WTC11 (cell line): Measurements from ENCODE around the gene ANGEL1. TPM values are rescaled to one million over a fixed set of nuclear protein-coding genes. Genes with fewer than 3 reads are reported as not detected.

Experiments
- ATAC-seq: fragments of 200-7000 bp; cut with Tn5 transposase; 2 replicates; pipeline ENCODE4 v1.10.0; 2021; ENCODE audit warnings: mild to moderate bottlenecking, moderate library complexity
- CTCF ChIA-PET: fragments of 300-600 bp; sonication (Branson Sonifier 250); formaldehyde crosslinking; loops from one replicate; lab custom pipeline; 2021; ENCODE audit warnings: antibody characterized with exemption; lab: Charles Lee
- POLR2A ChIA-PET: fragments of 350-600 bp; sonication (Branson Sonifier 250); formaldehyde crosslinking; loops from one replicate; lab custom pipeline; 2021; ENCODE audit warnings: antibody characterized with exemption; lab: Charles Lee
- DNase-seq: peaks from one replicate; pipeline ENCODE4 v3.0.0; 2021; ENCODE audit warnings: low spot score
- H3K27ac Mint-ChIP-seq: 2 replicates; pipeline ENCODE4 v1.8.0; 2021; ENCODE audit warnings: mixed read lengths
- H3K27me3 Mint-ChIP-seq: 2 replicates; pipeline ENCODE4 v1.8.0; 2021; ENCODE audit warnings: low read depth, mild to moderate bottlenecking, moderate library complexity, mixed read lengths
- H3K36me3 Mint-ChIP-seq: 2 replicates; pipeline ENCODE4 v1.8.0; 2021; ENCODE audit warnings: mixed read lengths
- H3K4me1 Mint-ChIP-seq: 2 replicates; pipeline ENCODE4 v1.8.0; 2022; ENCODE audit warnings: mixed read lengths
- H3K4me3 Mint-ChIP-seq: 2 replicates; pipeline ENCODE4 v1.8.0; 2021; ENCODE audit warnings: mild to moderate bottlenecking, moderate library complexity, mixed read lengths
- H3K9me3 Mint-ChIP-seq: 2 replicates; pipeline ENCODE4 v1.8.0; 2021; ENCODE audit warnings: mixed read lengths
- CBFB ChIP-seq: sonication (generic); formaldehyde crosslinking; IDR thresholded peaks from 2 replicates; pipeline ENCODE4 v1.8.1; 2022; ENCODE audit warnings: mild to moderate bottlenecking, low read depth, missing genetic modification reagents
- EMX1 ChIP-seq: fragments of 250-450 bp; sonication (Bioruptor Pico); IDR thresholded peaks from 2 replicates; pipeline ENCODE4 v1.8.0; 2021; ENCODE audit warnings: mild to moderate bottlenecking
- FOXK1 ChIP-seq: sonication (generic); formaldehyde crosslinking; IDR thresholded peaks from 2 replicates; pipeline ENCODE4 v1.8.0; 2022; ENCODE audit warnings: mild to moderate bottlenecking, moderate library complexity, missing genetic modification reagents
- GRHL2 ChIP-seq: fragments of 250-450 bp; sonication (Bioruptor Pico); IDR thresholded peaks from 2 replicates; pipeline ENCODE4 v1.8.0; 2022; ENCODE audit warnings: mild to moderate bottlenecking, moderate library complexity; ENCODE audit not compliant: insufficient replicate concordance, severe bottlenecking
- JUN ChIP-seq: sonication (generic); formaldehyde crosslinking; IDR thresholded peaks from 2 replicates; pipeline ENCODE4 v1.8.0; 2023; ENCODE audit warnings: mild to moderate bottlenecking, missing genetic modification reagents
- NFYB ChIP-seq: sonication (generic); formaldehyde crosslinking; conservative IDR thresholded peaks from 2 replicates; pipeline ENCODE4 v1.8.0; 2022; ENCODE audit warnings: low read depth, missing genetic modification reagents
- NR2C2 ChIP-seq: sonication (generic); formaldehyde crosslinking; IDR thresholded peaks from 2 replicates; pipeline ENCODE4 v1.8.0; 2022; ENCODE audit warnings: mild to moderate bottlenecking, missing genetic modification reagents
- NR3C1 ChIP-seq: sonication (generic); formaldehyde crosslinking; conservative IDR thresholded peaks from 2 replicates; pipeline ENCODE4 v1.8.1; 2023; ENCODE audit warnings: low read depth, mild to moderate bottlenecking, missing genetic modification reagents
- TEAD4 ChIP-seq: sonication (generic); formaldehyde crosslinking; IDR thresholded peaks from 2 replicates; pipeline ENCODE4 v1.8.0; 2022; ENCODE audit warnings: mild to moderate bottlenecking, missing genetic modification reagents
- ZNF263 ChIP-seq: sonication (generic); formaldehyde crosslinking; IDR thresholded peaks from 2 replicates; pipeline ENCODE4 v1.8.1; 2022; ENCODE audit warnings: low read depth, mild to moderate bottlenecking, moderate library complexity, missing genetic modification reagents
- total RNA-seq: library from RNA; stranded (reverse); gene quantifications from 3 replicates; pipeline ENCODE4 v1.2.3, GENCODE V29; 2021
- TF ChIP-seq, protein P1 (sequence below): sonication (generic); formaldehyde crosslinking; IDR thresholded peaks from 2 replicates; pipeline ENCODE4 v1.8.1; 2022; ENCODE audit warnings: missing genetic modification reagents, borderline replicate concordance
- TF ChIP-seq, protein P2 (sequence below): fragments of 250-450 bp; sonication (Bioruptor Pico); IDR thresholded peaks from 2 replicates; pipeline ENCODE4 v1.8.0; 2021; ENCODE audit warnings: mild to moderate bottlenecking
- TF ChIP-seq, protein P3 (sequence below): sonication (generic); formaldehyde crosslinking; IDR thresholded peaks from 2 replicates; pipeline ENCODE4 v1.8.1; 2023; ENCODE audit warnings: mild to moderate bottlenecking, missing genetic modification reagents
- TF ChIP-seq, protein P4 (sequence below): sonication (generic); formaldehyde crosslinking; IDR thresholded peaks from 2 replicates; pipeline ENCODE4 v1.8.1; 2022; ENCODE audit warnings: mild to moderate bottlenecking, moderate library complexity, missing genetic modification reagents
- TF ChIP-seq, protein P5 (sequence below): fragments of 200-600 bp; IDR thresholded peaks from 2 replicates; pipeline ENCODE4 v1.8.0; 2022; ENCODE audit warnings: antibody characterized with exemption
- TF ChIP-seq, protein P6 (sequence below): fragments of 250-450 bp; sonication (Bioruptor Pico); IDR thresholded peaks from 2 replicates; pipeline ENCODE4 v1.9.0; 2021; ENCODE audit warnings: moderate library complexity, mild to moderate bottlenecking, inconsistent platforms, borderline replicate concordance
- TF ChIP-seq, protein P7 (sequence below): sonication (generic); formaldehyde crosslinking; IDR thresholded peaks from 2 replicates; pipeline ENCODE4 v1.8.0; 2023; ENCODE audit warnings: mild to moderate bottlenecking, missing genetic modification reagents
- TF ChIP-seq, protein P8 (sequence below): fragments of 250-450 bp; sonication (Bioruptor Pico); conservative IDR thresholded peaks from 2 replicates; pipeline ENCODE4 v1.9.0; 2021; ENCODE audit warnings: mild to moderate bottlenecking
- TF ChIP-seq, protein P9 (sequence below): sonication (generic); formaldehyde crosslinking; IDR thresholded peaks from 2 replicates; pipeline ENCODE4 v1.8.0; 2022; ENCODE audit warnings: mild to moderate bottlenecking, missing genetic modification reagents

ANGEL1 gene
- total RNA-seq, 1 experiment from 2014 or later, result 29.7 TPM

DNA sequence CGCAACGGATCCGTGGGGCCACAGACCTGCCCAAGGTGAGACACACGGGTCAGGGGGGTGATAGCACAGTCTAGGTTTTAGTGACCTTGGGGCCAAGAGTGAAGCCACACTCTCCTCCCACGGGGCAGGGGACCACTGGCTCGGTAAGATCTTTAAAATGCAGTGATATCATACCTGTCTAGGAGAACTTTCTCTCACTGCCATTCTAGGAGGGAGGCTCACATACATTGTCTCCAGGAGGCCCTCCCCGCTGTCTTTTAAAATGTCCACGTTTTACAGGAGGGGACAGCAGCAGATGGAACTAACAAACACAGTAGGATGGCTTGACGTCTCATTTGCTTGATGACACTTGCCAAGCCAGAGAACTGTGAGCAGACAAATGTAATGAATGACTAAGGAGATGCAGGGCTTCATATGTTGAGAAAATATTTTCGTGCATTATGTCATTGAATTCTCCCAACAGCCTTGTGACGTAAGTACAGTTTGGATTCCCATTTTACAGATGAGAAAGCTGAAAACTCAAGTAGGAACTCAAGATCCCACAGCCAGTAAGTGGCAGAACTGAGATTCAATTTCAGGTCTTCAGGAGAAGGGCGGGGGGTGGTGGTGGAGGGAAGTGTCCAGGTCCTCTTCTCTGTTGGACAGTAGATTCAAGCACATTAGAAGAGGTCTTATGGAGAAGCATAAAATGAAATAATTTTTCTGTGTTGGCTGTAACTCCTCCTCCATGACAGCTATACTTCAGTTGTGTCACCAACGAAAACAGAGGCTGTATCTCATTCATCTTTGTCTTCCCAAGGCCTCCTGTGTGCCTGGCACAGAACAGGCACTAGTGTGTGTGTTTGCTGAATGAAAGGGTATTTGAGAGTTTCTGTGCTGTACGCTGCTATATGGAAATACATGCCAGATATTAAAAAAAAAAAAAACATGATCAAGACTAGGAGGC lies 49.3 kb downstream of the ANGEL1 start (continued):
- TF ChIP-seq, protein P1, sequence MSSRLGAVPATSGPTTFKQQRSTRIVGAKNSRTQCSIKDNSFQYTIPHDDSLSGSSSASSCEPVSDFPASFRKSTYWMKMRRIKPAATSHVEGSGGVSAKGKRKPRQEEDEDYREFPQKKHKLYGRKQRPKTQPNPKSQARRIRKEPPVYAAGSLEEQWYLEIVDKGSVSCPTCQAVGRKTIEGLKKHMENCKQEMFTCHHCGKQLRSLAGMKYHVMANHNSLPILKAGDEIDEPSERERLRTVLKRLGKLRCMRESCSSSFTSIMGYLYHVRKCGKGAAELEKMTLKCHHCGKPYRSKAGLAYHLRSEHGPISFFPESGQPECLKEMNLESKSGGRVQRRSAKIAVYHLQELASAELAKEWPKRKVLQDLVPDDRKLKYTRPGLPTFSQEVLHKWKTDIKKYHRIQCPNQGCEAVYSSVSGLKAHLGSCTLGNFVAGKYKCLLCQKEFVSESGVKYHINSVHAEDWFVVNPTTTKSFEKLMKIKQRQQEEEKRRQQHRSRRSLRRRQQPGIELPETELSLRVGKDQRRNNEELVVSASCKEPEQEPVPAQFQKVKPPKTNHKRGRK (CRISPR knock-in tag), result no peak
- TF ChIP-seq, protein P2, sequence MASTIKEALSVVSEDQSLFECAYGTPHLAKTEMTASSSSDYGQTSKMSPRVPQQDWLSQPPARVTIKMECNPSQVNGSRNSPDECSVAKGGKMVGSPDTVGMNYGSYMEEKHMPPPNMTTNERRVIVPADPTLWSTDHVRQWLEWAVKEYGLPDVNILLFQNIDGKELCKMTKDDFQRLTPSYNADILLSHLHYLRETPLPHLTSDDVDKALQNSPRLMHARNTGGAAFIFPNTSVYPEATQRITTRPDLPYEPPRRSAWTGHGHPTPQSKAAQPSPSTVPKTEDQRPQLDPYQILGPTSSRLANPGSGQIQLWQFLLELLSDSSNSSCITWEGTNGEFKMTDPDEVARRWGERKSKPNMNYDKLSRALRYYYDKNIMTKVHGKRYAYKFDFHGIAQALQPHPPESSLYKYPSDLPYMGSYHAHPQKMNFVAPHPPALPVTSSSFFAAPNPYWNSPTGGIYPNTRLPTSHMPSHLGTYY (CRISPR knock-in tag), result no peak
- TF ChIP-seq TEAD4, result no peak
- TF ChIP-seq, protein P3, sequence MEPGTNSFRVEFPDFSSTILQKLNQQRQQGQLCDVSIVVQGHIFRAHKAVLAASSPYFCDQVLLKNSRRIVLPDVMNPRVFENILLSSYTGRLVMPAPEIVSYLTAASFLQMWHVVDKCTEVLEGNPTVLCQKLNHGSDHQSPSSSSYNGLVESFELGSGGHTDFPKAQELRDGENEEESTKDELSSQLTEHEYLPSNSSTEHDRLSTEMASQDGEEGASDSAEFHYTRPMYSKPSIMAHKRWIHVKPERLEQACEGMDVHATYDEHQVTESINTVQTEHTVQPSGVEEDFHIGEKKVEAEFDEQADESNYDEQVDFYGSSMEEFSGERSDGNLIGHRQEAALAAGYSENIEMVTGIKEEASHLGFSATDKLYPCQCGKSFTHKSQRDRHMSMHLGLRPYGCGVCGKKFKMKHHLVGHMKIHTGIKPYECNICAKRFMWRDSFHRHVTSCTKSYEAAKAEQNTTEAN (CRISPR knock-in tag), result no peak
- TF ChIP-seq JUN (CRISPR knock-in tag), result no peak
- TF ChIP-seq EMX1 (CRISPR knock-in tag), result no peak
- no peak for TF ChIP-seq CBFB (CRISPR knock-in tag)
- no peak for TF ChIP-seq NR2C2 (CRISPR knock-in tag)
- TF ChIP-seq, protein P4, sequence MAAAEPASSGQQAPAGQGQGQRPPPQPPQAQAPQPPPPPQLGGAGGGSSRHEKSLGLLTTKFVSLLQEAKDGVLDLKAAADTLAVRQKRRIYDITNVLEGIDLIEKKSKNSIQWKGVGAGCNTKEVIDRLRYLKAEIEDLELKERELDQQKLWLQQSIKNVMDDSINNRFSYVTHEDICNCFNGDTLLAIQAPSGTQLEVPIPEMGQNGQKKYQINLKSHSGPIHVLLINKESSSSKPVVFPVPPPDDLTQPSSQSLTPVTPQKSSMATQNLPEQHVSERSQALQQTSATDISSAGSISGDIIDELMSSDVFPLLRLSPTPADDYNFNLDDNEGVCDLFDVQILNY (CRISPR knock-in tag), result no peak
- TF ChIP-seq, protein P5, sequence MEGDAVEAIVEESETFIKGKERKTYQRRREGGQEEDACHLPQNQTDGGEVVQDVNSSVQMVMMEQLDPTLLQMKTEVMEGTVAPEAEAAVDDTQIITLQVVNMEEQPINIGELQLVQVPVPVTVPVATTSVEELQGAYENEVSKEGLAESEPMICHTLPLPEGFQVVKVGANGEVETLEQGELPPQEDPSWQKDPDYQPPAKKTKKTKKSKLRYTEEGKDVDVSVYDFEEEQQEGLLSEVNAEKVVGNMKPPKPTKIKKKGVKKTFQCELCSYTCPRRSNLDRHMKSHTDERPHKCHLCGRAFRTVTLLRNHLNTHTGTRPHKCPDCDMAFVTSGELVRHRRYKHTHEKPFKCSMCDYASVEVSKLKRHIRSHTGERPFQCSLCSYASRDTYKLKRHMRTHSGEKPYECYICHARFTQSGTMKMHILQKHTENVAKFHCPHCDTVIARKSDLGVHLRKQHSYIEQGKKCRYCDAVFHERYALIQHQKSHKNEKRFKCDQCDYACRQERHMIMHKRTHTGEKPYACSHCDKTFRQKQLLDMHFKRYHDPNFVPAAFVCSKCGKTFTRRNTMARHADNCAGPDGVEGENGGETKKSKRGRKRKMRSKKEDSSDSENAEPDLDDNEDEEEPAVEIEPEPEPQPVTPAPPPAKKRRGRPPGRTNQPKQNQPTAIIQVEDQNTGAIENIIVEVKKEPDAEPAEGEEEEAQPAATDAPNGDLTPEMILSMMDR, result no peak
- no peak for TF ChIP-seq FOXK1

DNA sequence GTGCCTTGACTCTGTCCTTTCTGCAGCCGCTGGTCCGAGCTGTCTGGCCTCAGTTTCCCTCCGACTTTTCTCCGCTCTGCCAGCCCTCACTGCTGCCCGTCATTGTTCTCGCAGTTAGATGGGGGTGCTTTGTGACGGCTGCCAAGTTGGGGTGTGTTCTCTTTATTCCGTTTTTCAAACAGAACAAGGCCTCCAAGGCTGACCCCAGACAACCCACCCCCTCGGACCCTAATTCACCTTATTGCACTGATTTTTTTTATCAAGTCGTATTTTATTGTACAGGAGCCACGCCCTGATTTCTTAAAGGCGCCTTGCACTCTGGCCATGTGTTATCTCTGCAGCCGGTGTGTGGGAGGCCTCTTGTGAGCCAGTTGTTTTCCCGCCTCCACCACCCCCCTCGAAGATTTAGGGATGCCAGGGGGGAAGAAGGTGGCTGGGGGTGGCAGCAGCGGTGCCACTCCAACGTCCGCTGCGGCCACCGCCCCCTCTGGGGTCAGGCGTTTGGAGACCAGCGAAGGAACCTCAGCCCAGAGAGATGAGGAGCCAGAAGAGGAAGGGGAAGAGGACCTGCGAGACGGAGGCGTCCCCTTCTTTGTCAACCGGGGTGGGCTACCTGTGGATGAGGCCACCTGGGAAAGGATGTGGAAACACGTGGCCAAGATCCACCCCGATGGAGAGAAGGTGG lies 50.1 kb downstream of the ANGEL1 start:
- H3K9me3 Mint-ChIP-seq, result no peaks in the 10 kb centered on the region
- H3K27ac Mint-ChIP-seq, result no peak overlapping the region
- peaks cover 78% of the 10 kb centered on the region for H3K27me3 Mint-ChIP-seq
- peak overlapping the region; percentile 80 for H3K4me3 Mint-ChIP-seq
- ChIA-PET CTCF (no interaction called here), POLR2A (no interaction called here)
- H3K4me1 Mint-ChIP-seq, result peaks cover 19% of the 10 kb centered on the region
- no peak for DNase-seq
- no peak for ATAC-seq
- H3K36me3 Mint-ChIP-seq, result no peaks in the 10 kb centered on the region
- TF ChIP-seq NR3C1 (CRISPR knock-in tag) (no peak), GRHL2 (no peak), NR2C2 (CRISPR knock-in tag) (no peak), ZNF263 (no peak), TEAD4 (no peak), NFYB (no peak)
- TF ChIP-seq, protein P6, sequence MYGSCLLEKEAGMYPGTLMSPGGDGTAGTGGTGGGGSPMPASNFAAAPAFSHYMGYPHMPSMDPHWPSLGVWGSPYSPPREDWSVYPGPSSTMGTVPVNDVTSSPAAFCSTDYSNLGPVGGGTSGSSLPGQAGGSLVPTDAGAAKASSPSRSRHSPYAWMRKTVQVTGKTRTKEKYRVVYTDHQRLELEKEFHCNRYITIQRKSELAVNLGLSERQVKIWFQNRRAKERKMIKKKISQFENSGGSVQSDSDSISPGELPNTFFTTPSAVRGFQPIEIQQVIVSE (CRISPR knock-in tag), result no peak
- TF ChIP-seq, protein P7, sequence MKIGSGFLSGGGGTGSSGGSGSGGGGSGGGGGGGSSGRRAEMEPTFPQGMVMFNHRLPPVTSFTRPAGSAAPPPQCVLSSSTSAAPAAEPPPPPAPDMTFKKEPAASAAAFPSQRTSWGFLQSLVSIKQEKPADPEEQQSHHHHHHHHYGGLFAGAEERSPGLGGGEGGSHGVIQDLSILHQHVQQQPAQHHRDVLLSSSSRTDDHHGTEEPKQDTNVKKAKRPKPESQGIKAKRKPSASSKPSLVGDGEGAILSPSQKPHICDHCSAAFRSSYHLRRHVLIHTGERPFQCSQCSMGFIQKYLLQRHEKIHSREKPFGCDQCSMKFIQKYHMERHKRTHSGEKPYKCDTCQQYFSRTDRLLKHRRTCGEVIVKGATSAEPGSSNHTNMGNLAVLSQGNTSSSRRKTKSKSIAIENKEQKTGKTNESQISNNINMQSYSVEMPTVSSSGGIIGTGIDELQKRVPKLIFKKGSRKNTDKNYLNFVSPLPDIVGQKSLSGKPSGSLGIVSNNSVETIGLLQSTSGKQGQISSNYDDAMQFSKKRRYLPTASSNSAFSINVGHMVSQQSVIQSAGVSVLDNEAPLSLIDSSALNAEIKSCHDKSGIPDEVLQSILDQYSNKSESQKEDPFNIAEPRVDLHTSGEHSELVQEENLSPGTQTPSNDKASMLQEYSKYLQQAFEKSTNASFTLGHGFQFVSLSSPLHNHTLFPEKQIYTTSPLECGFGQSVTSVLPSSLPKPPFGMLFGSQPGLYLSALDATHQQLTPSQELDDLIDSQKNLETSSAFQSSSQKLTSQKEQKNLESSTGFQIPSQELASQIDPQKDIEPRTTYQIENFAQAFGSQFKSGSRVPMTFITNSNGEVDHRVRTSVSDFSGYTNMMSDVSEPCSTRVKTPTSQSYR, result no peak
- TF ChIP-seq, protein P8, sequence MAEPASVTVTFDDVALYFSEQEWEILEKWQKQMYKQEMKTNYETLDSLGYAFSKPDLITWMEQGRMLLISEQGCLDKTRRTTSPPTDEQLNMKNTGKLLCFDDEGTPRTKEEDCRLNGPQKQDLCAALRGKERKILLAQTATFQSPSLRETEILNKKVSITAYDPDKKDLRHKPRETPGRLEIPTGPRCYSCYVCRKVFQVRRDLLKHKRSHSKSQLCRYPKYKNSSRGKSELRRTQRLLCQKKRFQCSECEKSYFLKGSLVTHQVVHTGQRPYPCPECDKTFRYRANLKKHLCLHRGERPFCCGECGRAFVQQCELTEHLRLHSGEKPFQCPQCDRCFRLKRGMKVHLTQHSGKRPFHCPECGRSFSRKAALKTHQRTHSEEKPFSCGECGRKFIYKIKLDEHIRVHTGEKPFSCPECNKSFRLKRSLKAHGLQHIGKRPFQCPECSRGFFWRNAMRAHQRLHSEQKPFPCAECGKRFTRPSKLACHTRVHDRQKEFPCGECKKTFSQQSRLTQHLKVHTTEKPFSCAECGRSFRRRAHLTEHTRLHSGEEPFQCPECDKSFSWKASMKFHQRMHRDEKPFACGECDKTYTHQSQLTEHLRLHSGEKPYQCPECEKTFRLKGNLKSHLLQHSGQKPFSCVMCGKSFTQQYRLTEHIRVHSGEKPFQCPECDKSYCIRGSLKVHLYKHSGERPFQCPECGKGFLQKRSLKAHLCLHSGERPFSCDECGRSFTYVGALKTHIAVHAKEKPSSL (CRISPR knock-in tag), result no peak
- TF ChIP-seq, protein P9, sequence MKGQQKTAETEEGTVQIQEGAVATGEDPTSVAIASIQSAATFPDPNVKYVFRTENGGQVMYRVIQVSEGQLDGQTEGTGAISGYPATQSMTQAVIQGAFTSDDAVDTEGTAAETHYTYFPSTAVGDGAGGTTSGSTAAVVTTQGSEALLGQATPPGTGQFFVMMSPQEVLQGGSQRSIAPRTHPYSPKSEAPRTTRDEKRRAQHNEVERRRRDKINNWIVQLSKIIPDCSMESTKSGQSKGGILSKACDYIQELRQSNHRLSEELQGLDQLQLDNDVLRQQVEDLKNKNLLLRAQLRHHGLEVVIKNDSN (CRISPR knock-in tag), result no peak
